ENCODE measurements around the gene GNB3.

The GNB3 gene

DNA sequence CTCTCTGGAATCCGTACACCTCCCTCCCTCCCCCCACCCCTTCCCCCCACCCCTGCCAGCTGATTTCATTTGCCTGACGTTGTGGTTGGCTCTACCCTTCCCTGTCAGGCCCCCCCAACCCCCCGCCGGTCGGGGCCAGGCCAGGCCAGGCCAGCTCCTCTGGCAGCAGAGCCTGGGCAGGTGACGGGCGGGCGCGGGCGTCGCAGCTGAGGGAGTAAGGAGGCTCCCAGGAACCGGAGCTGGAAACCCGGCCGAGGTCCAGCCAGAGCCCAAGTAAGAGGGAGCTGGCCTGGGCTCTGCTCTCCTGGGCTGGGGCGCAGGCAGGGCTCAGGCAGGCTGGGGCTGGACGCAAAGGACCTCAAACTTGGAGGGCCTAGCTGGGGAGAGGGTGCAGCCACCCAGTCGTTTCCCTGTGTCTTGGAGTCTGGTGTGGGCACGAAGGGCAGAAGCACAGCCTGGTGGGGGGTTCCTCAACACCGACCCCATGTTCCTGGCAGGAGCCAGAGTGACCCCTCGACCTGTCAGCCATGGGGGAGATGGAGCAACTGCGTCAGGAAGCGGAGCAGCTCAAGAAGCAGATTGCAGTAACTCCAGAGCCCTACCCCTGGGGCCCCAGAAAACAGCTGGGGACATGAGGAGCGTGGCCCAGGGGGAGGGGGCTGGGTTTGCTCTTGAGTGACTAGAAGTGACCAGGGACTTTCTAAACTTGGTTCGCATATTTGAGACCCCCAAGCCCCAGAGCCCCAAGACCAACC lies at the start of gene GNB3:
Gene GNB3 (plus strand): TSS at position 165 of the 755 bp plus-strand sequence. CDS start 363 bp downstream, at position 528.
- DNase-seq = no peak

DNA sequence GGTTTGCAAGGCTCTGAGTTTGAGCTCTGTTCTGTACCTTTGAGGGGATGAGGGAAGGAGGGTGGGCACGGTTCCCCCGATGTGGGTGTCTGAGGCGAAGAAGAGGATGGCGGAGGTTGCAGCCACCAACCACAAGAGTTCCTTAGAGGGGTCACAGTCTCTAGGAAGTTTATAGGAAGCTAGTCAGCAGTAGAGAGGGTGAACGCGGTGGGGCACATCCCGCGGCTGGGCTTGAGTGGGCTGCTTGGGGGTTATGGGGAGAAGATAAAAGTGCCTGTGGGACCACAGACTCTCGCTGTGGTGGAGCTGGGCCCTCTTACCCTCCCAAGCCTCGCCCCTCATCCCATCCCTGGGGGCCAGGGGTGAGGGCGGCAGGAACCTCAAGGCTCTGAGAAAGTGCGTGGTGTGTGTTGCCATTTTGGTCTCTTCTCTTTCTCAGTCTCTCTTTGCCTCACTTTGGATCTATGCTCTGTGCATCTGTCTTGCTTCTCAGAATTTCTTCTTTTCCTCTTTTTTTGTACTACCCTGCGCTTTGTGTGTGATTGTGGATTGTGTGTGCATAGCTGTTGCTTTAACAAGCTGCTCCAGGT lies 48.7 kb upstream of the GNB3 start:
- no peak for DNase-seq

DNA sequence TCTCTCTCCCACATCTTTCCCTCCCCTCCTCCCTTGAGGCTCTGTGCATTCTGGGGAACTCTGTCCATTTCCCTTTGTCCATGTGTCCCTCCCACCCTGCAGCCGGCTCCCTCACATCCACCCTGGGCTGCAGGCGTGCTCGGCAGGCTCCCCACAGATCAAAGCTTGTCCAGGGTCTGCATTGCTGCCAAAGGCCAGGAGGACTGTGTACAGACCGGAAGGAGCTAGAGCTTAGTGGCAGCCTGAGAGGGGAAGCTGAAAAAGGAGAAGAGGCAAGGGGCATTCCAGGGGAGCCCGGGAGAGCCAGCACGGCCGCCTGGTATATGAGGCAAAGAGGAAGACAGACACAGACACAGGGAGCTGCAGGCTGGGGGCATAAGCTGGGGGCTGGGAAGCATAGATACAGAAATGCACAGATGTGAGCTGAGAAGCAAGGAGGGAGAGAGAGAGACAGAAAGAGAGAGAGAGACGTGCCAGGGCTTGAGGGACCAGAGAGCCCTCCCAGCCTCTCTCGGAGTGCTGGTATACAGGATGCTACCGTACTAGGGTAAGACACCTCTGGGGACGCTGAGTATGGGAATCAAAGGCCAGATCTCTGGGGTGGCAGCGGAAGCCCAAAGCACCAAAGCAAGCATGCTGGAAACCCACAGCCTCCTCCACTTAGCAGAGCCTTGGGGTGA lies 48.1 kb upstream of the GNB3 start:
- DNase-seq = no peak

DNA sequence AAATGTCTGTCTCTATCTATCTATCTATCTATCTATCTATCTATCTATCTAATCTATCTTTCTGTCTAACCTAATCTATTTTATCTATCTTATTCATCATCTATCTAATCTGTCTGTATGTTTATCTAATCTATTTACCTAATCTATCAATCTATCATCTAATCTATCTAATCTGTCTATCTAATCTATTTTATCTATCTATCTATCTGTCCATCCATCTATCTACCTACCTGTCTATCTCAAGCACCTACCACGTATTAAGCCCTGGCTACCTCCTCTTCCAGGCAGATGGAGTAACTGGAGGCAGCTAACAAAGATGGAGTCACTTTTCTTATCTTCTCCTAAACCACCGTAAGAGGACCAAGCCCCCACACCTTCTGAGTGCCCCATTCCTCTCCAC lies 45.6 kb upstream of the GNB3 start:
- no peak for DNase-seq

DNA sequence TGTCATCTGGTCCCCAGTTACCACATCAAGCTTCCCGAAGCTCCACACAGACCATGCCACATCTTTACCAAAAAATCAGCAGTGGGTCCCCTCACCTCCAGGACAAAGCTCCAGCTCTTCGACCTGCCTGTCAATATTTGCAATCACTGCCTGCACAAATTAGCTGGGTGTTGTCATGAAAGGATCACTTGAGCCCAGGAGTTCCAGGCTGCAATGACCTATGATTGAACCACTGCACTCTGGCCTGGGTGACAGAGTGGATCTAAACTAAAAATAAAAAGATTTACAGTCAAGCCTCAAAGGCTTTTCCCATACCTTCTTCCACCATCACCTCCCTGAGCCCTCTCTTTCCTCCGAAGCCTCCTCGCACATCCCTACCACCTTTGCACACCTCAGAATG lies 44.1 kb upstream of the GNB3 start:
- no peak for DNase-seq

DNA sequence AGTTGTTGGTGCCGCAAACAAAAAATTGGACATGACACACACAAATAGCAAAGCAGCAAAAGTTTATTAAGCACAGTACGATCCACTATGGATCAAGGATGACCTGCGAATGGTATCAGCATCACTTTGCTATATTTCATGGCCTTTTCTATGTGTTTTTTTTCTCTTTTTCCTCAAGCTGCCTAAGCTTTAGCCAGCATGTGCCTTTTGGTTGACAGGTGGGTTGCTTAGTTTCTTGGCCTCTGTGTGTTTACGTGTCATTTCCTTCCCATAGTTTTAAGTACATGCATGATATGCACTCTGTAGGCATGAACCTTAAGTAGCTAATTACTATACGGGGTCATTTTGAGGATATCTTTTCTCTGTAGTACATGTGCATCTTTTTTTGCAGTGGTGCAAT lies 41.6 kb upstream of the GNB3 start:
- no peak for DNase-seq

DNA sequence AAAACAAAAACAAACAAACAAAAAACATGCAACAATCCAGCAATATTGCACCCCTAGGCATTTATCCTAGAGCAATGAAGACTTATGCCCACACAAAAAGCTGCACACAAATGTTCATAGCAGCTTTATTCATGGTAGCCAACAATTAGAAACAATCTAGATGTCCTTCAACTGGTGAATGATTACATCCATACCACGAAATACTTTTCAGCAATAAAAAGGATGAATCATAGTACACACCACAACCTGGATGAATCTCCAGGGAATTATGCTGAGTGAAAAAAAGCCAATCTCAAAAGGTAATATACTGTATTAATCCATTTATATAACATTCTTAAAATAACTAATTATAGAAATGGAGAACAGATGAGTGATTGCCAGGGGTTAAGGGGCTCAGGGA lies 33.6 kb upstream of the GNB3 start:
- no peak for DNase-seq

DNA sequence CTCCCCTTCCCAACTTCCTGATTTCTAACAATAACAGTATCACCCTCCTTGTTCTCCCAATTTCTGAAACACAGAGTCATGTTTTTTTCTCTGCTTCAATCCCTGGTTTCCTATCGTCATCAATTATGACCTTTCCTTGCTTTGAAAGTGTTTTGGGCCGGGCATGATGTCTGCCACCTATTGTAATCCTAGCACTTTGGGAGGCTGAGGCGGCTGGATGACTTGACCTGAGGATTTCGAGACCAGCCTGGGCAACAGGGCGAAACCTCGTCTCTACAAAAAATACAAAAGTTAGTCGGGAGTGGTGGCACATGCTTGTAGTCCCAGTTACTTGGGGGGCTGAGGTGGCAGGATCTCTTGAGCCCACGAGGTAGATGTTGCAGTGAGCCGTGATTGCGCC lies 31.7 kb upstream of the GNB3 start:
- no peak for DNase-seq

DNA sequence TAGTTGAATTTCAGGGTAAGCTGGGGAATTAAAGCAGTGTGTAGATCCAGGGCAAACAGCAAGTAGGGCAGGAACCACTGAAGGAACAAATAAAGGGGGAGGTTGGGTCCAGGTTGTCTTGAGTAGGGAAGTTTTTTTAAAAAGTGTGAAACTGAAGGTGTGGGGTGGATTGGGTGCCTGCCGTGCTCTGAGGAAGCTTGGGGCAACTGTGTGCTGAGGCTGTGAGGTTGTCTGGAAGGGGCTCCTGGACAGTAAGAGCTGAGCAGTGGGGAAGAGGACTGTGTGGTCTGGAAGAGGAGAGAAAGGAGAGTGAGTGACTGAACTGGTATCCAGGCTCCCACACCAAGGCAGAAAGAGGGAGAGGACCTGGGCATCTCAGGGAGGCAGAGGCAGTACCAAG lies 30.0 kb upstream of the GNB3 start:
- DNase-seq = no peak

DNA sequence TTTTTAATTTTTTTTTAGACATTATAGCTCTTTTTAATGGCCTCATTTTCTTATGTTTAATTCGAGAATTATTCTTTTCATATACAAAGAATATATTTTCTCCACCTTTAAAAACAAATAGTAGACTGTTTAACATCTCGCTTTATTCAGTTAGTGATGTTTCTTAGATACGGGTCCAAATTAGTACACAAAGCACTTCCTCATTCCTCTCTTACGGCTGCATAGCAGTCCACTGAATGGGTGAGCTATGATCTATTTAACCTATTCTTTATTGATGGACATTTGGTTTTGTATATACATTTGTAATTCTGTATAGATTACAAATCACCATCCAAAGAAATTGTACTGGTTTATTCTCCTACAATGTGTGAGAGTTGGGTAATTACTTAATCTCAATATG lies 27.4 kb upstream of the GNB3 start:
- no peak for DNase-seq

DNA sequence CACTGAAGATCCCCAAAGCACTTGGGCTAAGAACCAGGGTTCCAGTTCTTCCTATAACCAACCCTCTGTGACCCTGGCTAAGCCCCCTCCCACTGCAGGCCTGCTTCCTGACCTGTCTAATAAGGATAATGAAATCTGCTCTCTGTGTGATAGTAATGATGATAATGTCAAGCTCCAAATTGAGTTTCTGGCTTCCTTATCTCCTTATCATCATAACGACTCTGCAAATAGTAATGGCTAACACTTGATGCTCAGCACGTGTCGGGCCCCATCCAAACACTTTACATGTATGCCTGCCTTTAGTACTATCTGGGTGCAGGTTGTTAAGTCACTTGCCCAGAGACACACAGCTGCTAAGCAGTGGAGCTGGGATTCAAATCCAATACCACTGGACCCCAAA lies 24.1 kb upstream of the GNB3 start:
- DNase-seq = no peak

DNA sequence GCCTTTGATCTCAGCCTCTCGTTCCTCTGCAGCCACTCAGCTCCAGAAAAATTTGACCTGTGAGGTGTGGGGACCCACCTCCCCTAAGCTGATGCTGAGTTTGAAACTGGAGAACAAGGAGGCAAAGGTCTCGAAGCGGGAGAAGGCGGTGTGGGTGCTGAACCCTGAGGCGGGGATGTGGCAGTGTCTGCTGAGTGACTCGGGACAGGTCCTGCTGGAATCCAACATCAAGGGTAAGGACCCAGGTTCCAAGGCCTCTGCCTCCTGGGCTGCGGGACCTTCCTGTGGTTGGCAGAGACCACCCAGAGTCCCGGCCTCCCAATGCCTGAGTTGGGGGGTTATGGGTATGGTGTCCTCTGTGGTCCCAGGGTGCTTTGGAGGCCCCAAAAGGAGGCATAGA lies 23.6 kb upstream of the GNB3 start:
- DNase-seq = no peak

DNA sequence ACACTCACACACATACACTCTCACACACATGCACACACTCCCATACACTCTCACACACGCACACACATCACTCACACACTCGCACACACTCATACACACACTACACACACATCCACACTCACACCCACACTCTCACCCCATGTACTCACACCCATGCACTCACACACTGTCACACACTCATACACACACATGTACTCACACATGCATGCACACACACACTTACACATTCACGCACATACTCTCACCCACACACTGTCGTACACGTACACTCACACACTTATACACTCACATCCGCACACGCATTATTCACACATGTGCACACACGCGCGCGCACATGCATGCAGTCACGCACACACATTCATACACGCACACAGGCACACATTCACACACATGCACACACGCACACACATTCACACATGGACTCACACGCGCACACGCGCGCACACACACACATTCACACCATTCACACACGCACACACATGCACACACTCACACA lies 23.0 kb upstream of the GNB3 start:
- no peak for DNase-seq

DNA sequence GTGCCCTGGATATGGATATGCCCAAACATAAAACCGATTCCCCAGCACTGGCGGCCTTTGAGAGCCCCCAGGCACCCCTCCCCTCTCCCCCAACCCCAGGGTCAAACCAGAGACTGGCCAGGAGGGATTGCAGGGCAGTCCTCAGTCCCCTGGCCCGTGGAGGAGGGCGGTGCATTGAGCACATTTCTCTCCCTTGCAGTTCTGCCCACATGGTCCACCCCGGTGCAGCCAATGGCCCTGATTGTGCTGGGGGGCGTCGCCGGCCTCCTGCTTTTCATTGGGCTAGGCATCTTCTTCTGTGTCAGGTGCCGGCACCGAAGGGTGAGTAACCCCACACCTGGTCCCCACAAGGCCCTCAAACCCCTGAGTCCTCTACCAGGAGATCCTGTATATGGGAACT lies 22.5 kb upstream of the GNB3 start:
- DNase-seq = no peak

DNA sequence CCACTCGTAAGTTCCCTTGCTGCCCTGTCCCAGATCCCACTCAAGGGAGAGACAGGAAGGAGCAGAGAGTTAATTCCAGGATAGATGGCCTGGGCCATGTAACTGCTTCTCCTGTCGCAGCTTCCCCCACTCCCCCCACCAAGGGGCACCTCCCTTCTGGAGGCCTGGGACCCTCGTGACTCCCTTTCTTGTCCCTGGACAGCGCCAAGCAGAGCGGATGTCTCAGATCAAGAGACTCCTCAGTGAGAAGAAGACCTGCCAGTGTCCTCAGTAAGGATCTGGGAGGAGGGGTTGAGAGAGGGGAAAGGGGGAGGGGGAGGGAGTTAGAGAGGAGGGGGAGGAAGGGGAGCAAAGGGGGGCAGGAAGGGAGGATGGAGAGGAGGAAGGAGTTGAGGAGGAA lies 22.1 kb upstream of the GNB3 start:
- no peak for DNase-seq

DNA sequence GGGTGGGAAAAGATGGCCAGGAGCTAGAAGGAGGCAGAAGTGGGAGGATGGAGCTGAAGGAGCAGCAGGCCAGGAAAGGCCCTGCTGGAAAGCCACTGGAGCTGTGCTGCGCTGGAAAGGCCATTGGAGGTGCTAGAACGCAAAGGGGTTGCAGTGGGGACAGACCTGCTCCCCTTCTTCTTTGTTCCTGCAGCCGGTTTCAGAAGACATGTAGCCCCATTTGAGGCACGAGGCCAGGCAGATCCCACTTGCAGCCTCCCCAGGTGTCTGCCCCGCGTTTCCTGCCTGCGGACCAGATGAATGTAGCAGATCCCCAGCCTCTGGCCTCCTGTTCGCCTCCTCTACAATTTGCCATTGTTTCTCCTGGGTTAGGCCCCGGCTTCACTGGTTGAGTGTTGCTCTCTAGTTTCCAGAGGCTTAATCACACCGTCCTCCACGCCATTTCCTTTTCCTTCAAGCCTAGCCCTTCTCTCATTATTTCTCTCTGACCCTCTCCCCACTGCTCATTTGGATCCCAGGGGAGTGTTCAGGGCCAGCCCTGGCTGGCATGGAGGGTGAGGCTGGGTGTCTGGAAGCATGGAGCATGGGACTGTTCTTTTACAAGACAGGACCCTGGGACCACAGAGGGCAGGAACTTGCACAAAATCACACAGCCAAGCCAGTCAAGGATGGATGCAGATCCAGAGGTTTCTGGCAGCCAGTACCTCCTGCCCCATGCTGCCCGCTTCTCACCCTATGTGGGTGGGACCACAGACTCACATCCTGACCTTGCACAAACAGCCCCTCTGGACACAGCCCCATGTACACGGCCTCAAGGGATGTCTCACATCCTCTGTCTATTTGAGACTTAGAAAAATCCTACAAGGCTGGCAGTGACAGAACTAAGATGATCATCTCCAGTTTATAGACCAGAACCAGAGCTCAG lies 21.4 kb upstream of the GNB3 start:
- no peak for DNase-seq

DNA sequence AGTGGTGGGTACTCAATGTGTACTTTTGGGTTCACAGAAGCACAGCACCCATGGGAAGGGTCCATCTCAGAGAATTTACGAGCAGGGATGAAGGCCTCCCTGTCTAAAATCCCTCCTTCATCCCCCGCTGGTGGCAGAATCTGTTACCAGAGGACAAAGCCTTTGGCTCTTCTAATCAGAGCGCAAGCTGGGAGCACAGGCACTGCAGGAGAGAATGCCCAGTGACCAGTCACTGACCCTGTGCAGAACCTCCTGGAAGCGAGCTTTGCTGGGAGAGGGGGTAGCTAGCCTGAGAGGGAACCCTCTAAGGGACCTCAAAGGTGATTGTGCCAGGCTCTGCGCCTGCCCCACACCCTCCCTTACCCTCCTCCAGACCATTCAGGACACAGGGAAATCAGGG lies 20.6 kb upstream of the GNB3 start:
- DNase-seq = no peak

DNA sequence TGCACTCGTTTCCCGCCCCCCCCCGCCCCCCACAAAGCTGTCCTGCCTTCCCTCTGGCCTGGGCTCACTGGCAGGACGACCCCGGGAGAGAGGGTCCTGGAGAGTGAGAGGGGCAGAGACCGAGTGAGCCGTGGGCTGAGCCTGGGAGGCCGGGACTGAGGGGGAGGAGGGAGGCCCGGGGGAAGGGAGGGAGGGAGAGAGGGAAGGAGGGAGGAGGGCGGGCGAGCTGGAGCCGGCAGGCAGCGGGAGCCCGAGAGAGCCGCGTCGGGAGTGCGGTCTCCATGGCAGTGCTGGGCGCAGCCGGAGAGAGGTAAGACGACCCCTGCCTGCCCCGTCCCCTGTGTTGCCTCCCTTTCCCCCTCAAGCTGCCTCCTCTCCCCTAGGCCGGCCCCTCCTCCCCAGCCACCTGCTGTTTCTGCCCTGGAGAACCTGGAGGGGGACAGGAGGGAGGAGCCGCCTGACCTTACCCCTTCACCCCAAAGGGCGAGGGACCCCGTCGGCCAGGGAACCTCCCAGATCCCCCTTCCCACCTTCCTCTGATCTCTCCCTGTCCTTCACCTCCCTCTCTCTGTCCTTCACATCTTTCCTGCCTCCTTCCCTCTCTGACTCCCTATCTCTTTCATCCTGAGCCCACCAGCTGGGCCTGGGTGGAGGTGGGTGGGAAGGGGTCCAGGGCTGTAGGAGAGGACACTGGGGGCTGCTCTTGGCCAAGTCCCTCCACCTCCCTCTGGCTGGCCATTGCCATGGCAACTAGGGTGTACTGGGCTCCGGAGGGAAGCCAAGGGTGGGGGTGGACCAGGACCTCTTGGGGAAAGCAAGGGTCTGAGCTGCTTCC lies 18.9 kb upstream of the GNB3 start, which contains the start of gene GPR162:
Gene GPR162 (plus strand): TSS at position 231 of the 835 bp plus-strand sequence. CDS start 2,078 bp downstream, outside the sequence.
- peak; percentile 69 for DNase-seq

DNA sequence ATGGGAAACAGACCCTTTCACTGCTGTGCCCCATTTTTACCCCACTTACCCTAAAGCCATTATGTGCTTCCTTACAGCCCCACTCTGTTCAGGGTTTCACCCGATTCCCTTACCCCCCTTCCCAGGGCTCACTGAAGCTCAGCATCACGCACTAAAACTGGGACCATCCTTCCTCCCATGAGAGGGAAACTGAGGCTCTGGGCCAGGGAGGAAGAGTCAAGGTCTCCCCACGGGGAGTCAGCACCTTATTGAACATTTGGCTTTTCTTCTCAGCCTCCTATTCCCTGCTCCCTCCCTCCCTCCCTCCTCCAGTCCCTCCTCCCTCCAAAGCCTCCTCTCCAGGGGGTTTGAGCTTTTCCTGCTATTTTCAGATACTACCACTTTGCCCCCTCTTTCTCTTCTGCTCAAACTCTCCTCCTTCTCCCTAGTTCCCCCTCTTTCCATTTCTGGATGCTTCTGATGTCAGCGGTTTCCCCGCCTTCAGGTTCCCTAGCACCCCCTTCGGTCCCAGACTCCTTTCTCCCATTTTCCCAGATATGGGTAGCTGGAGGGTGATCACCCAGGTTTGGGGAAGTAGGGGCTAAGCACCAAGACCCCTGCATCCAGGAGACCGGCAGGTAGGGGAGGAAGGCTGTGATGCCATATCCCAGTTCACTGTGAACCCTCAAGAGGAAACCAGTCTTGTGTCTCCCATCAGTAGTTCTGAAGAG lies 18.1 kb upstream of the GNB3 start:
- no peak for DNase-seq

DNA sequence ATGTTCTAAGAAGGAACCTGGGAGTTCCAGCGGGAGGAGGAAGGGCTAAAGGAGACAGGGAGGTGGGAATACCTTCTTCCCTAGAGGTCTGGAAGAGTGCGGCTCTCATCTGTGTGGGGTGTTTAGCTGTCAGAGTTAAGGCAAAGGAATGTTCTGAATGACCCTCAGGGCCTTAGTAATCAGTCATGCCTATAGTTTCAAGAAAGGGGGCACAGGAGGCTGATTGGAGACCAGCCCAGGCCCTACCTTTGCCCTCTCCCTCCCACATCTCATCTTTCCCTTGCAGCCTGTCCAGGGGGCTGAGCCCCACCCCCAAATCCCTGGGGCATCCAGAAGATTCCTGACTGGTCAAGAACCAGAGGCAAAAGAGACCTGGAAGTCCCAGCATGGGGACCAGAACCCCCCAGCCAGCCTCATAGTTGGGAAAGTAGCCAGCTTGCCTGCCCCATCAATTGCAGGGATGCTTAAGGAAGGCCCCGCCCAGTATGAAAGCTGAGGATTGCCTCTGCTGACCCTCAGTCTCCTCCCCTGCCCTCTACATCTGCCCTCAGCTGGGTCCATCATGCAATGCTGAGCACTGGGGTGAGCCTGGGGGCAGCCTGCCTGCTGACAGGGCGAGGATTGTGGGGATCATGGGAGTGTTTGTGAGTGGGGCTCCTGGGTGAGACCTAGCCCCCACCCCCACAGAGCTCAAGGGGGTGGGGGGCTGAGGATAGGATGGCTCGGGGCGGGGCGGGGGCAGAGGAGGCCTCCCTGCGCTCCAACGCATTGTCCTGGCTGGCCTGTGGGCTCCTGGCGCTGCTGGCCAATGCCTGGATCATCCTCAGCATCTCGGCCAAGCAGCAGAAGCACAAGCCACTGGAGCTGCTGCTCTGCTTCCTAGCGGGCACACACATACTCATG lies 17.3 kb upstream of the GNB3 start:
- DNase-seq = no peak
